BLaER1 treated with 17β-estradiol and CSF1 and Interleukin-3, amounts not matched to agents 10 nM and 100 nM (cell line): Measurements from ENCODE around the gene CDK10.

Source experiments
- H3K27ac ChIP-seq, 11 experiments: shearing (Covaris generic); formaldehyde crosslinking; 2 replicates each; pipeline ENCODE4 v1.8.1; 2022
- H3K27me3 ChIP-seq, 11 experiments: shearing (Covaris generic); formaldehyde crosslinking; 2 replicates each; pipeline ENCODE4 v1.8.1; 2022
- H3K36me3 ChIP-seq, 11 experiments: shearing (Covaris generic); formaldehyde crosslinking; 2 replicates each; pipeline ENCODE4 v1.8.1; 2022
- H3K4me1 ChIP-seq, 10 experiments: shearing (Covaris generic); formaldehyde crosslinking; 2 replicates each; pipeline ENCODE4 v1.8.1; 2022
- H3K4me2 ChIP-seq, 11 experiments: shearing (Covaris generic); formaldehyde crosslinking; 2 replicates each; pipeline ENCODE4 v1.8.1; 2022
- H3K4me3 ChIP-seq, 10 experiments: shearing (Covaris generic); formaldehyde crosslinking; 2 replicates each; pipeline ENCODE4 v1.8.1; 2022
- H3K9ac ChIP-seq, 11 experiments: shearing (Covaris generic); formaldehyde crosslinking; 2 replicates each; pipeline ENCODE4 v1.8.1; 2022
- H3K9me3 ChIP-seq, 11 experiments: shearing (Covaris generic); formaldehyde crosslinking; replicated peaks in 1 of 11; 2 replicates each; pipeline ENCODE4 v1.8.1; 2022
- H4K20me1 ChIP-seq, 11 experiments: shearing (Covaris generic); formaldehyde crosslinking; 2 replicates each; pipeline ENCODE4 v1.8.1; 2022
- Cebpa-rat ChIP-seq, 11 experiments: shearing (Covaris generic); IDR thresholded peaks; 2 replicates each; pipeline ENCODE4 v1.8.1; 2022

The CDK10 gene

GRCh38 chr16:89733322-89733721 is 46.8 kb downstream of the CDK10 start:
- Histone ChIP-seq H3K4me1 (peaks cover 0 to 19% (median 15%) of the 10 kb centered on the region in 10 experiments; a peak in 16 of 20 replicates), H3K9ac (no peak overlapping the region), H3K4me2 (no peak overlapping the region), H3K36me3 (peaks cover 95 to 100% (median 100%) of the 10 kb centered on the region in 11 experiments), H3K27ac (no peak overlapping the region), H3K9me3 (no peaks in the 10 kb centered on the region), H3K4me3 (no peak overlapping the region), H3K27me3 (no peaks in the 10 kb centered on the region), H4K20me1 (peaks cover 68 to 100% (median 97%) of the 10 kb centered on the region in 11 experiments; a peak in 21 of 22 replicates)
- TF ChIP-seq Cebpa-rat (IDR thresholded peaks at IDR 0.05) = no peak

DNA sequence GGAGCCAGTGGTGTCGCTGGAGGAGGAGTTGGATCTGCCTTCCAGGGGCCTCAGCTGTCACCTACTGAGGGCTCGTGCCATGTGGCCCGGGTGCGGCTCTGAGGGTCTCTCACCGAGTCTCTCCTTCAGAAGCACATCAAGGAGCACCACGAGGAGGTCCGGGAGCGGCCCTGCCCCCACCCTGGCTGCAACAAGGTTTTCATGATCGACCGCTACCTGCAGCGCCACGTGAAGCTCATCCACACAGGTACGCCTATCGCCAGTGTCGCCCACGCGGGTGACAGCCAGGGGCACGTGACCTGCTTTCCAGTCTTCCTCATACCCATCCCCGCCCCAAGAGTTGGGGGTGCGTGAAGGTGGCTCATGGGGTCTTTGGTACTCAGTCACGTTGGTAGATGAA is 47.3 kb downstream of the CDK10 start:
- no peak overlapping the region for H3K4me2 ChIP-seq
- no peak overlapping the region for H3K4me3 ChIP-seq
- no peaks in the 10 kb centered on the region for H3K9me3 ChIP-seq
- no peaks in the 10 kb centered on the region for H3K27me3 ChIP-seq
- peaks cover 97 to 100% (median 100%) of the 10 kb centered on the region in 11 experiments for H3K36me3 ChIP-seq
- H3K9ac ChIP-seq = no peak overlapping the region
- peaks cover 70 to 100% (median 97%) of the 10 kb centered on the region in 11 experiments; a peak in 21 of 22 replicates for H4K20me1 ChIP-seq
- TF ChIP-seq Cebpa-rat (IDR thresholded peaks at IDR 0.05) = no peak
- H3K27ac ChIP-seq = no peak overlapping the region
- H3K4me1 ChIP-seq = peaks cover 0 to 19% (median 15%) of the 10 kb centered on the region in 10 experiments; a peak in 16 of 20 replicates

GRCh38 chr16:89736554-89736953 is 50.1 kb downstream of the CDK10 start:
- H4K20me1 ChIP-seq = peaks cover 55 to 100% (median 98%) of the 10 kb centered on the region in 11 experiments; a peak in 21 of 22 replicates
- no peaks in the 10 kb centered on the region for H3K27me3 ChIP-seq
- no peaks in the 10 kb centered on the region for H3K9me3 ChIP-seq
- no peak overlapping the region for H3K27ac ChIP-seq
- peaks cover 93 to 100% (median 100%) of the 10 kb centered on the region in 11 experiments for H3K36me3 ChIP-seq
- TF ChIP-seq Cebpa-rat (IDR thresholded peaks at IDR 0.05) = no peak
- peak overlapping the region in 1 of 11 experiments; percentile 47; a peak in 1 of 22 replicates for H3K9ac ChIP-seq
- no peak overlapping the region for H3K4me3 ChIP-seq
- peak overlapping the region in 4 of 11 experiments; percentile 5 to 52 (median 42); a peak in 5 of 22 replicates for H3K4me2 ChIP-seq
- peaks cover 7 to 19% (median 16%) of the 10 kb centered on the region in 10 experiments; a peak in 18 of 20 replicates for H3K4me1 ChIP-seq

- Histone ChIP-seq H3K27me3 (no peaks in the 10 kb centered on the region), H3K4me2 (peak overlapping the region in 7 of 11 experiments; percentile 5 to 53 (median 39); a peak in 13 of 22 replicates), H3K27ac (no peak overlapping the region), H3K36me3 (peaks cover 84 to 100% (median 100%) of the 10 kb centered on the region in 11 experiments), H3K9ac (peak overlapping the region in 1 of 11 experiments; percentile 47; a peak in 1 of 22 replicates), H4K20me1 (peaks cover 46 to 100% (median 94%) of the 10 kb centered on the region in 11 experiments; a peak in 21 of 22 replicates), H3K9me3 (no peaks in the 10 kb centered on the region), H3K4me1 (peaks cover 11 to 19% (median 16%) of the 10 kb centered on the region in 10 experiments; a peak in 18 of 20 replicates), H3K4me3 (no peak overlapping the region)
- no peak for TF ChIP-seq Cebpa-rat (IDR thresholded peaks at IDR 0.05)
These were observed 51.0 kb downstream of the CDK10 start for GRCh38 chr16:89737341-89738071.

DNA sequence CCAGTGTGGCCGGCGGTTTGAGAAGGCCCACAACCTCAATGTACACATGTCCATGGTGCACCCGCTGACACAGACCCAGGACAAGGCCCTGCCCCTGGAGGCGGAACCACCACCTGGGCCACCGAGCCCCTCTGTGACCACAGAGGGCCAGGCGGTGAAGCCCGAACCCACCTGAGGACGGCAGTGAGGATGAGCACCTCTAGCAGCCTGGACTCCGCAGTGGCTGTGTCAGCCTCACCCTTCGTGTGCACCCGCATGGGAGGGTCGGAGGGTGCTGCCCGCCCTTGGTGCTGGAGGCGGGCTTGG is 51.5 kb downstream of the CDK10 start:
- Histone ChIP-seq H3K4me3 (no peak overlapping the region), H3K9ac (no peak overlapping the region), H3K4me1 (peaks cover 11 to 20% (median 16%) of the 10 kb centered on the region in 10 experiments; a peak in 18 of 20 replicates), H3K9me3 (no peaks in the 10 kb centered on the region), H4K20me1 (peaks cover 40 to 100% (median 94%) of the 10 kb centered on the region in 11 experiments; a peak in 21 of 22 replicates), H3K27me3 (no peaks in the 10 kb centered on the region), H3K4me2 (peak overlapping the region in 3 of 11 experiments; percentile 30 to 53 (median 52); a peak in 2 of 22 replicates), H3K27ac (no peak overlapping the region), H3K36me3 (peaks cover 79 to 100% (median 100%) of the 10 kb centered on the region in 11 experiments)
- no peak for TF ChIP-seq Cebpa-rat (IDR thresholded peaks at IDR 0.05)

- H3K27me3 ChIP-seq = no peaks in the 10 kb centered on the region
- peaks cover 11 to 21% (median 16%) of the 10 kb centered on the region in 10 experiments; a peak in 18 of 20 replicates for H3K4me1 ChIP-seq
- H3K4me3 ChIP-seq = no peak overlapping the region
- H3K9me3 ChIP-seq = no peaks in the 10 kb centered on the region
- no peak for TF ChIP-seq Cebpa-rat (IDR thresholded peaks at IDR 0.05)
- H3K27ac ChIP-seq = no peak overlapping the region
- H4K20me1 ChIP-seq = peaks cover 33 to 100% (median 88%) of the 10 kb centered on the region in 11 experiments; a peak in 21 of 22 replicates
- H3K4me2 ChIP-seq = no peak overlapping the region
- peaks cover 72 to 100% (median 100%) of the 10 kb centered on the region in 11 experiments for H3K36me3 ChIP-seq
- H3K9ac ChIP-seq = no peak overlapping the region
These were observed 52.2 kb downstream of the CDK10 start for GRCh38 chr16:89738538-89739317.

DNA sequence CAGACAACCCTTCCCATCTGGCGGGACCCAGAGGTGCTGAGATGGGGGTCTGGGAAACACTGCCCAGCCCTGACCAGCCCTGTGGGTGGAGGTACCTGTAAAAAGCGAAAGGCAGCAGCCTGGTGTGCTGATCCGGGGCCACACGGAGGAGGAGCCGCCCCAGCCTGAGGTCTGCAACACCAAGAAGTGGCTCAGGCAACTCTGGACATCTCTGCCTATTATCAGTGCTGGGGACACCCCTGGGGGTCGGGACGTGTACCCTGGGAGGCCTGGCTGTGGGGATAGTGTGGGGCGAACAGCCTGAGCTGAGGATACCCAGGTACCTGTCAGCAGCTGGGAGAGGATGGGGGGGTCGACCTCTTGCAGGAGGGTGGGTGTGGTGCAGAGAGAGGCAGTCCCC is 52.9 kb downstream of the CDK10 start:
- peaks cover 65 to 100% (median 100%) of the 10 kb centered on the region in 11 experiments for H3K36me3 ChIP-seq
- peaks cover 28 to 100% (median 82%) of the 10 kb centered on the region in 11 experiments; a peak in 21 of 22 replicates for H4K20me1 ChIP-seq
- no peak overlapping the region for H3K4me2 ChIP-seq
- H3K9ac ChIP-seq = no peak overlapping the region
- TF ChIP-seq Cebpa-rat (IDR thresholded peaks at IDR 0.05) = no peak
- no peaks in the 10 kb centered on the region for H3K27me3 ChIP-seq
- no peaks in the 10 kb centered on the region for H3K9me3 ChIP-seq
- H3K27ac ChIP-seq = no peak overlapping the region
- H3K4me3 ChIP-seq = no peak overlapping the region
- peaks cover 11 to 21% (median 16%) of the 10 kb centered on the region in 10 experiments; a peak in 18 of 20 replicates for H3K4me1 ChIP-seq

DNA sequence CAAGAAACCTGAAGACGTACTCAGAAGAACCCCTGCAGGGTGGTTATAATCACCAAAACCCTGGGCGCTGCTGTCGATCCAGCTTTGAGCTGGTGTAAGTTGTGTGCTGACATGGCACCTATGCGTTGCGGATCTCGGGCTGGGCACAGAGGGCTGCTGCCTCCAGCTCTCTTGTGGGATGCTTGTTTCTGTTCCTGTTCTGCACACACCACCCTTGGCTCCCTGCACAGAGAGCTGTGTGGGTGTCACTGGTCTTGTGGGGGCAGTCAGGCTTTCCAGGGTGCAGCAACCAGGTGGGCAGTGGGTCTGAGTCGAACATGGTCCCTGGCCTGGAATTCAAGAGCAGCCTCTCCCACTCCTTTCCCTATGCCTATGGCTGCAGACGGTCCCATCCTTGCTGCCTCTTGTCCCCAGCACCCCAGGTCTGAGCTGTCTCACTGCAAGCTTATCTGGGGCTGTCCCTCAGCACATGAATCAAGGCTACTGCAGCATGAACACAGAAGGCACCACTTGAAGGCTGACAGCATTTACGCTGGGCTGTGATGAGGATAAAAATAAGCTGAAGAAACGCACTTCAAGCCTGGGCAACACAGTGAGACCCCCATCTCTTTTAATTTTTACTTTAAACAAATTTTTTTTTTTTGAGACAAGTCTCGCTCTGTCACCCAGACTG is 55.0 kb downstream of the CDK10 start:
- no peak overlapping the region; a peak in 1 of 22 replicates for H3K9ac ChIP-seq
- no peak overlapping the region for H3K4me2 ChIP-seq
- no peaks in the 10 kb centered on the region for H3K27me3 ChIP-seq
- H3K4me1 ChIP-seq = peaks cover 11 to 21% (median 15%) of the 10 kb centered on the region in 10 experiments; a peak in 18 of 20 replicates
- H3K4me3 ChIP-seq = no peak overlapping the region
- no peak for TF ChIP-seq Cebpa-rat (IDR thresholded peaks at IDR 0.05)
- H4K20me1 ChIP-seq = peaks cover 8 to 97% (median 61%) of the 10 kb centered on the region in 11 experiments; a peak in 21 of 22 replicates
- H3K9me3 ChIP-seq = no peaks in the 10 kb centered on the region
- H3K36me3 ChIP-seq = peaks cover 44 to 100% (median 98%) of the 10 kb centered on the region in 11 experiments
- no peak overlapping the region for H3K27ac ChIP-seq
